ENCODE data around the gene ABHD6.

DNA sequence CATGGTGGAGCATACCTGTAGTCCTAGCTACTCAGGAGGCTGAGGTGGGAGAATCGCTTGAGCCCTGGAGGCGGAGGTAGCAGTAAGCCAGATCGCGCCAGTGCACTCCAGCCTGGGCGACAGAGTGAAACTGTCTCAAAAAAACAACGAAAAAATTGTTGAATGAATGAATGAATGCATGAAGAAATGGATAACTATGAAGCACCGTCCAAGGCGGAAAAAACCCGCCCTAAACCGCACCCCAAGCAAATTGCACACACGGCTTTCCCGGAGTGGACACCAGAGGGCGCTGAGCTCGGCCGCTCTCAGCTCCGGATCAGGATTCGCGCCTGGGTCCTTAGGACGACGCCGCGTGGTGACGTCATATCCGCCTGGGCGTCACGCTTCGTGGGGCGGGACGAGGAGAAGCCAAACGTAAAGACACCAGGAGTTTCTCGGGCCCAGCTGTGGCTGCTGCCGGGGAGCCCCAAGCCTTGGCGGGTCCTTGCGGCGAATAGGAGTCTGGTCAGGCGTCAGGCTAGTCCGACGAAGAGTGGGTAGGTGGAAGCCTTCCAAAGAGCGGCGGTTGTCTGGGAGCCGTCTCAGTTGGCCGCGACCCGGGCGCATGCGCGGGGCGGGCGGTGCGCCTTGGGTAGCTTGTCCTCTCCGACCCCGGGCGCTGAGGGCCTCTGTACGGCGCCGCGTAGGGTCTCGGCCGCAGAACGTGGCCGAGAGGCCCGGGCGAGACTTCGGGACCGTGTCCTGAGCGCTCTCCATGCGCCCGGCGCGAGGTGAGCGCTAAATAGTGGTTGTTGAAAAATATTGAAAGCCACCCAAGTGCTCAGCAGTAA, 68.5 kb downstream of the ABHD6 start, which contains the start of the genes HTD2 and RPP14:
- TF ChIP-seq CREB1 (IDR thresholded peaks at IDR 0.05; ENCODE audit: low read depth) = peak; percentile 89
- no peak for TF ChIP-seq CEBPB (IDR thresholded peaks at IDR 0.05)
- TF ChIP-seq YY1 (IDR thresholded peaks at IDR 0.05; ENCODE audit: low read depth) = peak; percentile 21; the same call in 1 of the 2 replicates
- TF ChIP-seq, protein P1, sequence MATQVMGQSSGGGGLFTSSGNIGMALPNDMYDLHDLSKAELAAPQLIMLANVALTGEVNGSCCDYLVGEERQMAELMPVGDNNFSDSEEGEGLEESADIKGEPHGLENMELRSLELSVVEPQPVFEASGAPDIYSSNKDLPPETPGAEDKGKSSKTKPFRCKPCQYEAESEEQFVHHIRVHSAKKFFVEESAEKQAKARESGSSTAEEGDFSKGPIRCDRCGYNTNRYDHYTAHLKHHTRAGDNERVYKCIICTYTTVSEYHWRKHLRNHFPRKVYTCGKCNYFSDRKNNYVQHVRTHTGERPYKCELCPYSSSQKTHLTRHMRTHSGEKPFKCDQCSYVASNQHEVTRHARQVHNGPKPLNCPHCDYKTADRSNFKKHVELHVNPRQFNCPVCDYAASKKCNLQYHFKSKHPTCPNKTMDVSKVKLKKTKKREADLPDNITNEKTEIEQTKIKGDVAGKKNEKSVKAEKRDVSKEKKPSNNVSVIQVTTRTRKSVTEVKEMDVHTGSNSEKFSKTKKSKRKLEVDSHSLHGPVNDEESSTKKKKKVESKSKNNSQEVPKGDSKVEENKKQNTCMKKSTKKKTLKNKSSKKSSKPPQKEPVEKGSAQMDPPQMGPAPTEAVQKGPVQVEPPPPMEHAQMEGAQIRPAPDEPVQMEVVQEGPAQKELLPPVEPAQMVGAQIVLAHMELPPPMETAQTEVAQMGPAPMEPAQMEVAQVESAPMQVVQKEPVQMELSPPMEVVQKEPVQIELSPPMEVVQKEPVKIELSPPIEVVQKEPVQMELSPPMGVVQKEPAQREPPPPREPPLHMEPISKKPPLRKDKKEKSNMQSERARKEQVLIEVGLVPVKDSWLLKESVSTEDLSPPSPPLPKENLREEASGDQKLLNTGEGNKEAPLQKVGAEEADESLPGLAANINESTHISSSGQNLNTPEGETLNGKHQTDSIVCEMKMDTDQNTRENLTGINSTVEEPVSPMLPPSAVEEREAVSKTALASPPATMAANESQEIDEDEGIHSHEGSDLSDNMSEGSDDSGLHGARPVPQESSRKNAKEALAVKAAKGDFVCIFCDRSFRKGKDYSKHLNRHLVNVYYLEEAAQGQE (IDR thresholded peaks at IDR 0.05; ENCODE audit: low read depth) = no peak
